Skin epidermis (tissue), 12 donors: Measurements from ENCODE around the gene BORCS6.

Source experiments
- H3K27ac ChIP-seq, 21 experiments: fragments of 200-600 bp; sonication (generic) in 11 of 21; one replicate each; pipeline ENCODE4 v1.5.0; 2020; ENCODE audit warnings: mild to moderate bottlenecking in 3 of 21, inconsistent platforms in 2 of 21, moderate library complexity in 2 of 21
- H3K4me3 ChIP-seq, 7 experiments: fragments of 200-600 bp; sonication (generic) in 2 of 7; one replicate each; pipeline ENCODE4 v1.5.0; 2020; ENCODE audit warnings: inconsistent platforms in 2 of 7, mild to moderate bottlenecking in 2 of 7, moderate library complexity in 1 of 7

Gene BORCS6

DNA sequence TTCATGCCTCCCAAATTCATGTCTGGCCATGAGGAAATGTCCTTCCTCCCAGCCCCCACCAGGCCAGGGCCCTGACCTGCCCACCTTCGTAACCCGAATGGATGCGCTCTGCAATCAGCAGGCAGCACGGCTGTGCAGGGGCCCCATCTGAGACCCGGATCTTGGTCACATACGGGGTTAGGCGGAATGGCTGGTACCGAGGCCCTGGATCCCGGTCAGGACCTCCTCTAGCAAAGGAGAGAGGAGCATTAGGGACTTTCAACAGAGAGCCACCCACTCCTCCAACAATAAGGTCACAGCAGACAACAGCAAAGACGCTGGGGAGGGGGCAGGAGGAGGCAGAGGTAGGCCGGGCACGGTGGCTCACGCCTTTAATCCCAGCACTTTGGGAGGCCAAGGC lies 41.4 kb downstream of the BORCS6 start:
- Histone ChIP-seq H3K27ac (peak overlapping the region in 3 of 21 experiments; percentile 10 to 100 (median 41)), H3K4me3 (no peak overlapping the region)

- Histone ChIP-seq H3K27ac (peak overlapping the region in 3 of 21 experiments; percentile 10 to 100 (median 41)), H3K4me3 (no peak overlapping the region)
These were observed 42.1 kb downstream of the BORCS6 start for GRCh38 chr17:8147805-8148404.

GRCh38 chr17:8147141-8147804 lies 42.7 kb downstream of the BORCS6 start:
- Histone ChIP-seq H3K4me3 (no peak overlapping the region), H3K27ac (peak overlapping the region in 2 of 21 experiments; percentile 41 to 100)

DNA sequence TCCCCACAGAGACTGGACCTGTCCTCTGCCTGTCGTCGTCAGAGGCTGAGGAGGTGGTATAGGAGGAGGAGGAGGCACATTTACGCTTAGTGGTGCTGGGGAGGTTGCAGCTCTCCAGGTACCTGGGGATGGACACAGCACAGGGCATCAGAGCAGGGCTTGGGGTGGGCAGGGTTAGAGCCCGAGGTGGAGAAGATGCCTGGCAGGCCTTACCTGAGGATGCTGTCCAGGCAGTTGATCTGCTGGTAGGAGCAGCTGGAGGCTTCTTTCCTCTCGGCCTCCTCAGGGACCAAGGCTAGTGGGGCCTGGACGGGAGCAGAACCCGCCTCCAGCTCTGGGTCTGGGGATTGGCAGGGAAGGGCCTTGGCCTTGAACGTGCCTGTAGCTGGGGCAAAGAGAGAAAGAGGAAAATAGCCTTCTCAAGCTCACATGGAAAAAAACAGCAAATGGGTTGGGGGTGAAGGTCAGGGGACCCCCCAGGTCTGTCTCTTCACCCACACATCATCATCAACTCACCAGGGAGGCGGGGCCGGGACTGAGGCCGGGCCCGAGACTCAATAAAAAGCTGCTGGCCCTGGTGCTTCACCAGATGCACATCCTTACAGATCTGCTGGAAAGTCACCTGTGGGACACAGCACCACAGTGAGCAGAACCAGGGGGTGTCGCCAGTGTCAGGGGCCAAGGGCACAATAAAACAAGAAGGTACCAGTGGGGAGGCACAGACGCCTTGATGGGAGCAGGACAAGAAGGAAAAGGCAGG lies 43.4 kb downstream of the BORCS6 start:
- H3K4me3 ChIP-seq, result no peak overlapping the region
- H3K27ac ChIP-seq, result peak overlapping the region in 2 of 21 experiments; percentile 15 to 41

DNA sequence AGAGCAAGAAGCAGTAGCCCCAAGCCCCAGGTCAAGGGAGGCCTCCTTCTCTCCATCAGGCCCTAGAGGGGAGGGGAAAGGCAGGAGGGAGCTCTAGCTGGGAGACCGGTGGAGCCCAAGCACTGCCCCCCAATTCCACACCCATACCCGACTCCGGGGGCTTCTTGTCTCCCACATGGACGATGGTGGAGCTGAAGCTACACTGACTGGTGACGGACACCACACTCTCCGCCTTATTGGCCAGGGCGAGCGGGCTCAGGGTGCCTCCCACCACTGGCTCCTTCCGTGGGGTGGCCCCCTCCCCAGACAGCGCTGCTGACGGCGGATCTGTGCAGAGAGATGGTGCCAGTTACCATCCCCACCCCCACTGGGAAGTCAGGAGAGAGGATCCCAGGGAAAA lies 44.2 kb downstream of the BORCS6 start:
- no peak overlapping the region for H3K4me3 ChIP-seq
- H3K27ac ChIP-seq, result peak overlapping the region in 1 of 21 experiments; percentile 15

DNA sequence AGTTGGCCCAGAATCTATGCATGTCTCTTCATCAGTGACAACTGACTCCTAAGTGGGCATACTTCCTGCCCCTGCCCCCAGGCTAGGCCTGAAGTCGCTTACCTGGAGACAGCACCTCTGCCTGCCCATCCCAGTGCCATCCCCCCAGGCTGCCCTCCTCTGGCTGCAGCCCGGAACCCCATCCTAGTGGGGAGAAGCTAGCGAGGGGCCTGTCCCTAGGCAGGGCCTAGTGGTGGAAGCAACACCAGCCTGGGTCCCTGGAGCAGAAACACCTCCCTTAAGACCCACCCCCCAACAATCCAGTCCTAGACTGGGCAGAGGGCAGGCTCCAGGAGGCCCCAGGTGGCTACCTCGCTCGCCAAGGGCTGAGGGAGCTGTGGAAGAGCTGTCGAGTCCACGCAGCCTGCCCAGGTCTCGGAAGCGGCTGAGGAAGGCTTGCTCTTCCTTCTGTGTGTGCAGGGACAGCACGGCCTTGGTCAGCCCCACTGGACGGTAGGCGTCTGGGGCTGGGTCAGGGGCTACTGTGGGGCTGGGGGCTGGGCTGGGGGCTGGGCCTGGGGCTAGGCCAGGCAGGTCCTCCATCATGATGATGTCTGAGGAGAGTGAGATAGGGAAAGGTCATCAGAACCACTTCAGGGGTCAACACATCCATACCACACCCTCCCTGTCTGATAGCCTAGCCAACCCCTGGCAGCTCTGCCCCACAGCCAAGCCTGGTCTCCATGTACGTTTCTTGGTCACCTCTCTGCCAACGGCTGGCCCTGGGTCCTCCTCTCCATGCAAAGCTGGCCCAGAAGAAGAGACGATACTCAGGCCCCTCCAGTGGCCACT lies 45.4 kb downstream of the BORCS6 start:
- Histone ChIP-seq H3K4me3 (no peak overlapping the region), H3K27ac (no peak overlapping the region)

GRCh38 chr17:8143581-8144400 lies 46.2 kb downstream of the BORCS6 start:
- Histone ChIP-seq H3K27ac (no peak overlapping the region), H3K4me3 (no peak overlapping the region)

- Histone ChIP-seq H3K27ac (no peak overlapping the region), H3K4me3 (no peak overlapping the region)
These were observed 46.9 kb downstream of the BORCS6 start for GRCh38 chr17:8142887-8143580.

GRCh38 chr17:8142158-8142886 lies 47.7 kb downstream of the BORCS6 start:
- H3K4me3 ChIP-seq, result no peak overlapping the region
- H3K27ac ChIP-seq, result no peak overlapping the region

DNA sequence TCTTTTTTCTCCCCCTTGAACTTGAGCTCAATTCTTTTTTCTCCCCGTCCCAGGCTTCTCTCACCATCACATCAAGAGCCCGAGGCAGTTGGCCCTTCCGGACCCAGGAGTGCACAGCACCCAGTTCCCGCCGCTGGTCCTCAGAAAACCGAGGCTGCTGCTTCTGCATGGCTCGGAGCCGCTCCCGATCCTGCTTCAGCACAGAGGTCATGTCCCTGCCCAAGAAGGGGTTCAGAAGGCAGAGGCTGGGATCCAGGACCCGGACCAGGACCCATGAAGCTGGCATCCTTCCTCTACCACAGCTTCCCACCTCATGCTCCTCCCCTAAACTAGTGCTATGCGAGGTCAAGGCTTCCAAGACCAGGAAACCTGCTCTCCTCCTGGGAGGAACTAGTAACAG lies 48.2 kb downstream of the BORCS6 start:
- Histone ChIP-seq H3K27ac (no peak overlapping the region), H3K4me3 (no peak overlapping the region)

DNA sequence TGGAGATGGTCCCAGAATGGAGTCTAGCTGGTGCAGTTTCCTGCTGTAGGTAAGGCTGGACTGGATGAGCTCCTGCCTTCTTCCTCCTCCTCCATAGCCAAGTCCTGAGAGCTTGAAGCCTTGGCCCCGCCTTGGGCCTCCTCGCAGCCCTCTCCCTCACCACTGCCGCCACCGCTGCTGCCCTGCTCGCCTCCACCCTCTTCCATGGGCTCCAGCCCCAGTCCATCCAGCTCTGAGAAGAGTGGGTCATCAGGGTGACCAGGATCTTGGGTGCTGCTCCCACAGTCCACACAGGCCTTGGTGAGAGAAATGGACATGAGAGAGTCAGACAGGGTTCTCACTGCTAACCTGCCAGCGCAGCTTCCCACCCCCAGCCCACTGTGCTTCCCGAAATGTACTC lies 48.9 kb downstream of the BORCS6 start:
- Histone ChIP-seq H3K4me3 (no peak overlapping the region), H3K27ac (no peak overlapping the region)

GRCh38 chr17:8140065-8141029 lies 49.6 kb downstream of the BORCS6 start:
- Histone ChIP-seq H3K27ac (peak overlapping the region in 2 of 21 experiments; percentile 13 to 43), H3K4me3 (no peak overlapping the region)

DNA sequence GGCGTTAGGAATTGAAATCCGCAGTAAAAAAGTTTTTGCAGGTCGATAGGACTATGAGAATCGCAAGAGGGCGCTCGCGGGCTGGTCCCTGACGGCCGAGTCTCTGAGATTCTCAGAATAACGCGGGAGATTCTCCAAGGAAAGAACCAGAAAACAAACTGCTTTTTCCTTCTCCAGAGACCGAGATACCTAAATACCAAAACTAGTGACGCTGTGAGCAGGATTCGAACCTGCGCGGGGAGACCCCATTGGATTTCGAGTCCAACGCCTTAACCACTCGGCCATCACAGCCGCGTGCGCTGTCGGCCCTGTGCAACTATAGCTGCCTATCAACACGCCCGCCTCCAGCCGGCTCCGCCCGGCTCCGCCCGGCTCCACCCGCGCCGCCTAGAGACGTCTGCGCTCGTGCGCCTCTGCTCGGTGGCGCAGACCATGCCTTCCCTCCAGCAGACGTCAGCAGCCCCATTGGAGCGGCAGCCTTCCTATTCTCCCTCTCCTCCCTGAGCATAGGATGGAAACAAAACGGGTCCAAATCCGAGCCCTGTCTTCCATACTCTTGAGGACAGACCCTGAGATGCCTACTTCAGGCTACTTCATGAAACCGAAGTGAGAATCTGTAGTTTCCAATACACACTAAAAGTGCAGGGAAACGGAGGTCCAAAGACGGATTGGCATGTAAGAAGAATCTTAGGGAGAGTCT lies 51.2 kb downstream of the BORCS6 start:
- H3K27ac ChIP-seq, result peak overlapping the region in 19 of 21 experiments; percentile 18 to 77 (median 60)
- peak overlapping the region in 6 of 7 experiments; percentile 15 to 39 (median 28) for H3K4me3 ChIP-seq

GRCh38 chr17:8138374-8138671 lies 51.7 kb downstream of the BORCS6 start:
- Histone ChIP-seq H3K27ac (peak overlapping the region in 13 of 21 experiments; percentile 19 to 76 (median 60)), H3K4me3 (peak overlapping the region in 6 of 7 experiments; percentile 15 to 39 (median 22))
